Measurements from ENCODE around the gene MDFI. TPM values are rescaled to one million over a fixed set of nuclear protein-coding genes. Genes with fewer than 3 reads are reported as not detected.
"Not testable (repeated sequence)": the region's sequence is repeated elsewhere in the genome, so short reads cannot be mapped to it uniquely, and the experiment has no call there.

Gene MDFI
- total RNA-seq, 1 donor from 2014 or later = 29.5 TPM

GRCh38 chr6:41614715-41615114 lies 23.6 kb upstream of the MDFI start:
- H3K27ac ChIP-seq = no peak overlapping the region
- H3K36me3 Mint-ChIP-seq = peaks cover 5% of the 10 kb centered on the region
- peaks cover 6% of the 10 kb centered on the region for H3K4me1 Mint-ChIP-seq

DNA sequence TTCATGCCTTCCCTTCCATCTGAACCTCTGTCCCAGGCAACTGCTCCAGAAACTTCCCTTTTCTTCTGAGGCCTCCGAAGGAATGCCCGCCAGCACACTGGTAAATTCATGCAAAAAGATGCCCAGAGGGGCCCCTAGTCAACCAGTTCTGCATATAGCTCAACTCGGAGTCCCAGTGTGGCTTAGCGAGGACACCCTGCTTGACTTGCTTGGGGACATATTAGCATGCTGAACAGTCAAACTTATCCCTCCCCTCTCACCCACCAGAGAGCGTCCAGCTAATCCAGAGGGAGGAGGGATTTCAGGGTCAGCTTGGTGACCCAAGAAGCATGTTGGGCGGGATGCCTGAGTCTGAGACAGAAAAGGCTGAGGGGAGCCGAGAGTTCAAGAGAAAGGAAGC lies 23.0 kb upstream of the MDFI start:
- H3K27me3 Mint-ChIP-seq (ENCODE audit: insufficient read depth, low read depth) = peaks cover 7% of the 10 kb centered on the region
- H3K9ac ChIP-seq = no peak overlapping the region
- peaks cover 6% of the 10 kb centered on the region for H3K4me1 Mint-ChIP-seq
- H3K9me3 ChIP-seq (ENCODE audit: low read depth) = peaks cover 2% of the 10 kb centered on the region
- no peaks in the 10 kb centered on the region for H3F3A ChIP-seq (ENCODE audit: low read depth)
- peaks cover 24% of the 10 kb centered on the region for H3K9me3 Mint-ChIP-seq
- no peak overlapping the region for H3K27ac ChIP-seq
- no peak overlapping the region for H3K4me2 ChIP-seq
- no peak overlapping the region for H3K4me3 ChIP-seq
- H3K4me3 Mint-ChIP-seq = peak overlapping the region; percentile 17
- no peak overlapping the region for H3K27ac Mint-ChIP-seq
- TF ChIP-seq EZH2 (IDR thresholded peaks at IDR 0.05) (no peak), EZH2phosphoT487 (IDR thresholded peaks at IDR 0.05) (no peak), CTCF (IDR thresholded peaks at IDR 0.05) (no peak)
- no peaks in the 10 kb centered on the region for H3K36me3 ChIP-seq
- H4K20me1 ChIP-seq (ENCODE audit: low read depth) = no peaks in the 10 kb centered on the region
- no peak overlapping the region for H2AFZ ChIP-seq (replicated peaks)
- DNase-seq (ENCODE audit: low spot score) = no peak
- H3K79me2 ChIP-seq (ENCODE audit: low read depth) = no peaks in the 10 kb centered on the region
- no peaks in the 10 kb centered on the region for H3K4me1 ChIP-seq
- H3K36me3 Mint-ChIP-seq = peaks cover 5% of the 10 kb centered on the region
- no peaks in the 10 kb centered on the region for H3K27me3 ChIP-seq

More at GRCh38 chr6:41614715-41615114, 23.6 kb upstream of the MDFI start:
- TF ChIP-seq CTCF (IDR thresholded peaks at IDR 0.05) (no peak), EZH2phosphoT487 (IDR thresholded peaks at IDR 0.05) (no peak)
- no peaks in the 10 kb centered on the region for H3K4me1 ChIP-seq
- H3K4me3 ChIP-seq = no peak overlapping the region
- H4K20me1 ChIP-seq (ENCODE audit: low read depth) = no peaks in the 10 kb centered on the region
- H3K27me3 ChIP-seq = no peaks in the 10 kb centered on the region
- H3K9me3 Mint-ChIP-seq = peaks cover 23% of the 10 kb centered on the region
- no peaks in the 10 kb centered on the region for H3F3A ChIP-seq (ENCODE audit: low read depth)
- H3K27ac Mint-ChIP-seq = no peak overlapping the region
- H3K4me2 ChIP-seq = no peak overlapping the region
- no peak overlapping the region for H3K9ac ChIP-seq
- no peak overlapping the region for H2AFZ ChIP-seq (replicated peaks)
- no peaks in the 10 kb centered on the region for H3K79me2 ChIP-seq (ENCODE audit: low read depth)
- no peaks in the 10 kb centered on the region for H3K36me3 ChIP-seq
- H3K27me3 Mint-ChIP-seq (ENCODE audit: insufficient read depth, low read depth) = peaks cover 9% of the 10 kb centered on the region
- no peak for DNase-seq (ENCODE audit: low spot score)
- no peak overlapping the region for H3K4me3 Mint-ChIP-seq
- H3K9me3 ChIP-seq (ENCODE audit: low read depth) = no peaks in the 10 kb centered on the region

DNA sequence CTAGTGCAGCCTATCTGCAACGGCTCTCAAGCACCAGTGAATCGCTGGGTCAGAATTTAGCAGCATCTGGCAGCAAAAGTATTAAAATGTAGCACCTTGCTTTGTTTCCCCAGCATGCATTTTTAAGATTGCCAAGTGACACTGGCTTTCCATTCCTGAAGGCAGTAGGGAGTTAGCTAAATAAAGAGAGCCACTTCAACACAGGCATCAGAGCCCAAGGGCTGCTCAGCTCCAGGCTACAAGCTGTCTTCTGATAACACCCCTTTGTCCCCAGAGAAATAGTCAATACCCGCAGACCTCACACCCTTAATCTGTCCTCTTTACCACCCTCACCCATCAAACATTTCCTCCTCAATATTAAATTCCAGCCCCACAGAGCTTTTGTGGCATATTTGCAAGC lies 19.7 kb upstream of the MDFI start:
- H3K27me3 Mint-ChIP-seq (ENCODE audit: insufficient read depth, low read depth) = peaks cover 9% of the 10 kb centered on the region
- H3K4me3 ChIP-seq = no peak overlapping the region
- DNase-seq (ENCODE audit: low spot score) = no peak
- H2AFZ ChIP-seq (replicated peaks) = no peak overlapping the region
- H3K36me3 Mint-ChIP-seq = peaks cover 2% of the 10 kb centered on the region
- H3K27me3 ChIP-seq = no peaks in the 10 kb centered on the region
- H3K4me1 Mint-ChIP-seq = peaks cover 22% of the 10 kb centered on the region
- no peak overlapping the region for H3K4me3 Mint-ChIP-seq
- H4K20me1 ChIP-seq (ENCODE audit: low read depth) = no peaks in the 10 kb centered on the region
- H3F3A ChIP-seq (ENCODE audit: low read depth) = peaks cover 15% of the 10 kb centered on the region
- H3K9ac ChIP-seq = no peak overlapping the region
- H3K4me2 ChIP-seq = no peak overlapping the region
- TF ChIP-seq CTCF (IDR thresholded peaks at IDR 0.05) (no peak), EZH2 (IDR thresholded peaks at IDR 0.05) (no peak), EZH2phosphoT487 (IDR thresholded peaks at IDR 0.05) (no peak)
- no peak overlapping the region for H3K27ac ChIP-seq
- H3K9me3 Mint-ChIP-seq = peaks cover 31% of the 10 kb centered on the region
- H3K27ac Mint-ChIP-seq = no peak overlapping the region
- no peaks in the 10 kb centered on the region for H3K36me3 ChIP-seq
- H3K4me1 ChIP-seq = peaks cover 7% of the 10 kb centered on the region
- H3K79me2 ChIP-seq (ENCODE audit: low read depth) = no peaks in the 10 kb centered on the region
- H3K9me3 ChIP-seq (ENCODE audit: low read depth) = peaks cover 11% of the 10 kb centered on the region

GRCh38 chr6:41619193-41619592 lies 19.1 kb upstream of the MDFI start:
- Histone ChIP-seq H3K9me3 (ENCODE audit: low read depth) (peaks cover 11% of the 10 kb centered on the region), H3F3A (ENCODE audit: low read depth) (peaks cover 15% of the 10 kb centered on the region)
- not testable (repeated sequence) for H3K27ac ChIP-seq; H3K9ac ChIP-seq; H3K27me3 ChIP-seq; H4K20me1 ChIP-seq (ENCODE audit: low read depth); H2AFZ ChIP-seq (replicated peaks); H3K4me1 ChIP-seq; H3K4me3 ChIP-seq; DNase-seq (ENCODE audit: low spot score); H3K36me3 ChIP-seq; H3K27ac Mint-ChIP-seq; H3K27me3 Mint-ChIP-seq (ENCODE audit: insufficient read depth, low read depth); H3K36me3 Mint-ChIP-seq; H3K4me2 ChIP-seq; H3K79me2 ChIP-seq (ENCODE audit: low read depth); H3K4me3 Mint-ChIP-seq
- peaks cover 22% of the 10 kb centered on the region for H3K4me1 Mint-ChIP-seq
- peaks cover 26% of the 10 kb centered on the region for H3K9me3 Mint-ChIP-seq

Measured in neural progenitor cell (in vitro differentiated cells).